ENCODE results near the gene UCK1. TPM values are rescaled to one million over a fixed set of nuclear protein-coding genes. Genes with fewer than 3 reads are reported as not detected.

UCK1 gene
- total and polyA plus RNA-seq, 2 of the 8 experiments (the other 6 are each of a cell fraction or from before 2014, with no cell fraction given): 35.1 to 42.0 TPM

DNA sequence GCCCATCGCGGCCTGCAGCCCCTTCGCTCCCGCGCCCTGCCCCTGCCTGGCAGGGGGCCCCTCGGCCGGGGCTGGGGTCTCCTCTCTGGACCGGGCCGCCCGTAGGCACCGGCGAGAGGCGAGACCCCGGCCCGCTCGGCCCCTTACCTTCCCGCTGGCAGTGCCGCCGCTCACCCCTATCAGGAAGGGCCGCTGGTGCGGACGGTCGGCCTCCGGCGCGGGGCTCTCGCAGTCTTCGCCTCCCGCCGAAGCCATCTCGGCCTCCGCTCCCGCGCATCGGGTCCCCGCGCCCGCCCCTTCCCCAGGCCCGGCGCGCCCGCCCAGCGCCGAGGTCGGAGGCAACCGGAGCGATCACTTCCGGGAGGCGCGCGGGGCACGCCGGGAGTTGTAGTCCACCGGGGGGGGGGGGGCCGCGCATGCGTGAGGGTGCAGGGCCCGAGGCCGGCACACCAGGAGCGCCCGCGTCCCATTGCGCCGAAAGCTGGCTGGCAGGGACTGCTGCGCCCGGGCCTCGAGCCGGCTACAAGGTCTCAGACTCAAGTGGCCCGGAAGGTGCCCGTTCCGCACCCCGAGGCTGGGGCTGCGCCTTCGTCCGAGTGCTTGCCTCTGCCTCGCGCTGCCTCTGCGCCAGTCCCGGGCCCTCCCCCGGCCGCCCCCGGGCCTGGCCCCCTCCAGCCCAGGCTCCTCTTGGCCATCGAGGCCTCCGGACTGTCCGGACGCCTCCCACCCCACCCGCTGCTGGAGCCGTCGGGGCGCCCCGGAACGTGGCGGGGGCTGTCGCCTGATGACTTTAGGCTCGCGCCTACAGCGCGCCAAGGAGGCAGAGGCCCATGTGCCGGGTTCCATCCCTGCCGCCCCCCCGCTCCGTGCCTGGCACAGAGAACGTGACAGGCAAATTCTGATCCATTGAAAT, at the start of gene UCK1 (continued):
- TF ChIP-seq, protein P1, sequence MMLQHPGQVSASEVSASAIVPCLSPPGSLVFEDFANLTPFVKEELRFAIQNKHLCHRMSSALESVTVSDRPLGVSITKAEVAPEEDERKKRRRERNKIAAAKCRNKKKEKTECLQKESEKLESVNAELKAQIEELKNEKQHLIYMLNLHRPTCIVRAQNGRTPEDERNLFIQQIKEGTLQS (IDR thresholded peaks at IDR 0.05; ENCODE audit: insufficient read depth, low read depth, low read length): 0 out of 2 replicates have a peak, but pooled peaks have one; percentile 2
- TF ChIP-seq EP300 (IDR thresholded peaks at IDR 0.05; ENCODE audit: borderline replicate concordance in 1 of 2, low read depth in 2 of 2, low read length in 2 of 2) (no peak), PHF8 (conservative IDR thresholded peaks at IDR 0.05; ENCODE audit: low read depth, low read length) (peak; percentile 83; the same call in 1 of the 2 replicates), SIX5 (IDR thresholded peaks at IDR 0.05; ENCODE audit: low read depth, low read length) (peak; percentile 56; the same call in 1 of the 2 replicates), CHD2 (IDR thresholded peaks at IDR 0.05; ENCODE audit: low read length) (peak; percentile 21; the same call in 1 of the 2 replicates), CREB1 (IDR thresholded peaks at IDR 0.05) (0 out of 2 replicates have a peak, but pooled peaks have one; percentile 62), POLR2A (IDR thresholded peaks at IDR 0.05; ENCODE audit: control extremely low read depth in 1 of 2, low read depth in 2 of 2, low read length in 2 of 2) (peak in 1 of 2 experiments; percentile 72; a peak in 2 of 3 replicates), POU5F1 (IDR thresholded peaks at IDR 0.05; ENCODE audit: low read depth, low read length) (no peak), ASH2L (IDR thresholded peaks at IDR 0.05; ENCODE audit: low read length) (peak; percentile 34), NANOG (IDR thresholded peaks at IDR 0.05; ENCODE audit: insufficient read depth, low read depth, low read length, poor library complexity, severe bottlenecking) (peak; percentile 98), NRF1 (IDR thresholded peaks at IDR 0.05; ENCODE audit: low read depth, low read length) (peak; percentile 58), TAF1 (IDR thresholded peaks at IDR 0.05; ENCODE audit: low read depth, low read length) (peak; percentile 62), TBP (IDR thresholded peaks at IDR 0.05; ENCODE audit: low read depth, low read length) (peak; percentile 38; the same call in 1 of the 2 replicates)
- TF ChIP-seq, protein P2, sequence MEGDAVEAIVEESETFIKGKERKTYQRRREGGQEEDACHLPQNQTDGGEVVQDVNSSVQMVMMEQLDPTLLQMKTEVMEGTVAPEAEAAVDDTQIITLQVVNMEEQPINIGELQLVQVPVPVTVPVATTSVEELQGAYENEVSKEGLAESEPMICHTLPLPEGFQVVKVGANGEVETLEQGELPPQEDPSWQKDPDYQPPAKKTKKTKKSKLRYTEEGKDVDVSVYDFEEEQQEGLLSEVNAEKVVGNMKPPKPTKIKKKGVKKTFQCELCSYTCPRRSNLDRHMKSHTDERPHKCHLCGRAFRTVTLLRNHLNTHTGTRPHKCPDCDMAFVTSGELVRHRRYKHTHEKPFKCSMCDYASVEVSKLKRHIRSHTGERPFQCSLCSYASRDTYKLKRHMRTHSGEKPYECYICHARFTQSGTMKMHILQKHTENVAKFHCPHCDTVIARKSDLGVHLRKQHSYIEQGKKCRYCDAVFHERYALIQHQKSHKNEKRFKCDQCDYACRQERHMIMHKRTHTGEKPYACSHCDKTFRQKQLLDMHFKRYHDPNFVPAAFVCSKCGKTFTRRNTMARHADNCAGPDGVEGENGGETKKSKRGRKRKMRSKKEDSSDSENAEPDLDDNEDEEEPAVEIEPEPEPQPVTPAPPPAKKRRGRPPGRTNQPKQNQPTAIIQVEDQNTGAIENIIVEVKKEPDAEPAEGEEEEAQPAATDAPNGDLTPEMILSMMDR (IDR thresholded peaks at IDR 0.05; ENCODE audit: control extremely low read depth in 1 of 3, insufficient read depth in 1 of 3, low read depth in 1 of 3, low read length in 3 of 3): no peak

Data from H1 (cell line).